Lower leg skin (tissue), 3 donors: ENCODE data around the gene DUSP10.

ENCODE experiments used
- CTCF ChIP-seq, 3 donors: fragments of 450-650 bp; IDR thresholded peaks; one replicate each; pipeline ENCODE4 v1.5.1; 2016; ENCODE audit warnings: antibody characterized with exemption in 3 of 3, mild to moderate bottlenecking in 3 of 3, moderate library complexity in 2 of 3
- POLR2A ChIP-seq, 2 donors: fragments of 450-650 bp; IDR thresholded peaks; one replicate each; pipeline ENCODE4 v1.6.1; 2016 to 2017; ENCODE audit warnings: antibody characterized with exemption in 2 of 2, mild to moderate bottlenecking in 1 of 2, moderate library complexity in 1 of 2

GRCh38 chr1:221759436-221759835 is 17.5 kb upstream of the DUSP10 start:
- no peak for TF ChIP-seq CTCF (IDR thresholded peaks at IDR 0.05)
- no peak for TF ChIP-seq POLR2A (IDR thresholded peaks at IDR 0.05)
